CD4-positive, alpha-beta T cell treated with Interleukin-1 beta for 1 hour (primary cell): ENCODE results near the gene WWC2.
"Not testable (repeated sequence)": the region's sequence is repeated elsewhere in the genome, so short reads cannot be mapped to it uniquely, and the experiment has no call there.

Experiments used
- DNase-seq, 2 donors: peaks; one replicate each; pipeline ENCODE4 v3.0.0-alpha.2; 2020 to 2022

The WWC2 gene

DNA sequence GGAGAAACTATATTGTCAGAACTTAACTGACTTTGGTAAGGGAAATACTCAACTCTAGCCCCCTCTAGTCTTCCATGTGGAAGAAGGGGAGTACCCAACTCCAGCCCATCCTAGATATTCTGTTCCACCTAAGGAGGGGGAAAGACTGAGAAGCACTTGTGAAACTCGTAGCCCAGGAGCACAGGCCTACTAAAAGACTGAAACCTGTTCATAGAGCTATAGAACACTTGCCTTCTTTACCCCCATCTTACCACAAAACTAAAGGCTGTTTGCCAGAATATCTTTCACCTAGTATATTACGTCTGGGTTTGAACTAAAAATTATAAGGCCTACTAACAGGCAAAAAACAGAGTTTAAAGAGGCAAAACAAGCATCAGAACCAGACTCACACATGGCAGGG is 205.5 kb downstream of the WWC2 start:
- DNase-seq, result no peak

DNA sequence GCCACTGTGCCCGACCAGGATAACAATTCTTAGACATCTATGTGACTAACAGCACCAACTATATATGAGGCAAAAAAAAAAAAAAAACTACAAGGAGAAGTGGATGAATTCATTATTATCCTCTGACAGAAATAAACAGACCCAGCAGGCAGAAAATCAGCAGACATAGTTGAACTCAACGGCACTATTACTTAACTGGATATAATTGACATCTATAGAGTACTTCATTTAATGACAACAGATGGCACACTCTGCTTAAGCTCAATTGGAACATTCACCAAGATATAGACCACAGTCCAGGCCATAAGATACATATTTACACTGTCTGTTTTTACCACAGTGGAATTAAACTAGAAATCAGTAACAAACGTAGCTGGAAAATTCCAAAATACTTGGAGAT is 207.8 kb downstream of the WWC2 start:
- DNase-seq, result no peak

DNA sequence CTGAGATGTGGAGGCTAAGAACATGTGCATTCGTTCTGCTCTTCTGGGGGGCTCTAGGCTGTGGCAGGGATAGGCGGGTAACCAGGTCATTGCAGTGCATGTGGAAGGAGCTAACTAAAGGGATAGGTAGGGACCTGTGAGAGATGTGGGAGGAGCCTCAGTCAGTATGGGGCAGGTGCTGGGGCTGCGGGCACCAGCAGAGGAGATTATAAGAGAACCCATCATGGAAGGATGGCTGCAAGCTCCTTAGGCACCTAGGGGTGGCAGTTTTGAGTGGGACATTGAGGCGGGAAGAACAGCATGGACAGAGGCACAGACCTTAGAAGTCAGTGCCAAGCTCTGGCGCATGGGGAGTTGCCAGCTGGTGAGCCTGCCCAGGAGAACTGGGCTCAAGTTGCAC is 213.8 kb downstream of the WWC2 start:
- DNase-seq, result no peak

DNA sequence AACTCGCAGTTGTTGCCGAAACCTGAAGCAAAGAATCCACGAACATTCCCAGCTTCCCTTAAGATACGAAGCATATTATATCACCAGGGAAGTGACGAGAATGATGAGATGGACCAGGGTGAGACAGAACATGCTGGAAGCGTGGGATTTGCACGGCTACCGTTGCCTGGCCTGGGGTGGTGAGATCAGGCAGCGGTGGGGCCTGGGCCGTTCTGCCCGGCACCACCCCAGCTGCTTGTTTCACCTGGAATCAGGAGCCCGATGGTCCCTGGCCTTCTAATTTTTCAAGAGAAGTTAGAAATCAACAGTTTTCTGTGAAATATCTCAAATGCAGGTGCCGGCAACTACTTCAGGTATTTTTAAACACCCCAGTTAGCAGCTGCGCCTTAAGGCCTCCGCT is 215.3 kb downstream of the WWC2 start:
- no peak for DNase-seq

DNA sequence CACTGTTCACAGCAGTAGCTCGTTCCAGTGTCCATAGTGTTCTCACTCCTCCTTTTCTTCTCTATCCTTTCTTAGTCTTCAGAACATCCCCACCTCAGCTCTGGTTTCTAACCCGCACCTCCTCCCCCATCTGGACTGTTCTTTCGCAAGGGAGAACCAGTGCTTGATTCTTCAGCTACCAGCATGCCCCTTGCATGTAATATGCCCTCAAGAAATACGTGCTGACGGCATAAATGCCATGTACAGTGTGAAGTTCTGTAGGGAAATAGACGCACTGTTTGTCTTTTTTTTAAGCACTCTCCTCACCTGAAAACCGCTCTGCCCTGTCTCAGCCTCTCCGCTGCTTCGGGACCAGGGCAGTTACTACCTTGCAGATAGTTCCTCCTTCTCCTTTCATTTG is 215.7 kb downstream of the WWC2 start:
- no peak for DNase-seq

DNA sequence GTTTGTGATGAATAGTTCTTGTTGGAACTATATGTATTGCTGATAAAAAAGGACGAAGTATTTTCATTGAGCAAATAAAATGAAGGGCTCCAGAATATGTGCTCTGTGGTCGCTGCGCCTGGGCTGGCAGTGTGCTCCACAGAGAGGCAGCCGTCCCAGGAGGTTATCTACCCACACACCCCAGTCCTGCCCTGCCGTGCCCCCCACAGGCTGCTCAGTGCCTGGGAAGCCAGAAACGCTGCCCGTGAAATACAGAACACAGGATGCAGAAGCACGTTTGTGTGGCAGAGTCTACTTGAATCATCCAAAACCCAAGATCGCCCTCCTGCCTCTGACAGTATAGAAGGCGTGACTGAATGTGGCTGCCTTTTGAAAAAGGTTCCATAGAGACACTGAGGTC is 219.6 kb downstream of the WWC2 start:
- no peak for DNase-seq

DNA sequence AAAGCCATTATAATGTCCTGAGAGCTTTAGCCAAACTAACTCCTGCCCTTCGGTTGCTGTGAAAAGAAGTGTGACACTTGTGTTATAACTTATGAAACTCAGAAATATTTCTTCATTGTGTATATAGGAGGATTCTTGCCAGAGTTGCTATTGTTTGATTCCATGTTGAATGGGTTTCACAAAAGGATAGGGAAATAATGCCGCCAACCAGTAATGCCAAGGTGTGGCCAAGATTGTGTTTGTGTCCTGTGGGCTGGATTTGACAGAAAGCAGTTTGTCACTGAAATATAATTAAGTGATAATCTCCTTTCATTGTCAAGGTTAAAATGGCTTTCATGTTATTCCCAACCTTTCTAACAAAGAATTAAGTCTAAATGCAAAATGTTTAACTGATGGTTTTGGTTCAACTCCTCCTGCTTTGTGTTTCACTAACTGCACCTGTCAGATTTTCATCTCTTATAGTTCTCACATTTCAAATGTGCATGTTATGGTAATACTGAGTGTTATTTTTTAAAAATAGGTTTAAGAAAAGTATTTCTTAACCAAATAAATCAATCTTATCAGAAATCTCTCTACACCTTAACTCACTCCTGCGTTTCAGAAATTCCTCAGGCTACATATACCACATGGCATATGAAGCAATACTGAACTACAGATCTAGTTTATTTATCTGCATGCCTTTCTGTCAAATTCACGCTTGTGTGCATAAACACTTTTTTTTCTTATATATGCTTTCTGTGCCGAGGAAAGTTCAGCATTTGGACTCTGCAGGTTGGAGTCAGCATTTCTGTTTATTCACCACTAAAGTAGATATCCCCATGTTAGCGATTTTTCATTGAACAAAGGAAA is 221.4 kb downstream of the WWC2 start, which contains the start of gene CLDN22:
CLDN22 (minus strand) TSS at position 66 of the 849 bp plus-strand sequence; CDS start at position 8, 58 bp downstream.
- DNase-seq, result no peak

DNA sequence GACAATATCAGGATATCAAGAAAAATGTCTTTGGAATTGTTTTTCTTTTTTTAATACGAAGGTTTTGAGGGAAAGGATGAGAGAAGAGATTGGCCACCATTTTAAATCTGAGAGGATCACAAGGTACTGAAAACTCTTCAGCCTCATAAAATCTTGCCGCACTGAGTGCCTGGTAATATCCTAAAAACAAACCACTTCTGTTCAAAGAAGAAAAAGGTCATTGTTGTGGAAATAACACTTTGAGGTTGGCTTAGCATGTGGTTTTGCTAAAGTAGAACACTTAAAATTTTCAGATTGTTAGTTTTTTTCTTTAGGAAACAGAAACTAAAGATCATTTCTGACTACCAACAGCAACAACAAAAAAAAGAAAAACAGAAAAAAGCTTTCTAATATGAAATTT is 222.0 kb downstream of the WWC2 start:
- peak in 1 of 2 donors; percentile 5 for DNase-seq

DNA sequence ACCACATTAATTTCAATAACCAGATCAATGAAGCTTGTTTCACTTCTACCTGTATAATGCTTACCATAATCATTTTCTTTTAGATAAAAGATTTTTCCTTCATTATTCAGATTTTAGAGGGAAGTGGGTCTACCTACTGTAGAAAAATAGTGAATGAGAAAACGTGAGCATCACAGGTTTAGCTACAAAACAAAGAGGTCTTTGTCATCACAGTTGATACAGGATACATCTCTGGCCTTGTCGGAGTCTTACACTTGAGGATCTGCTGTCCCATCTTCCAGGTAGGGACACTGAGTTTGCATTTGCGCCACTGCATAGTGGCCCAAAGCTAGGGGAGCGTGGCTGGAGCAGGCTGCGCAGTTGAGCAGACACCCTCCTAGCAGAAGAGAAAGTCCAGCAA is 222.5 kb downstream of the WWC2 start:
- no peak for DNase-seq

DNA sequence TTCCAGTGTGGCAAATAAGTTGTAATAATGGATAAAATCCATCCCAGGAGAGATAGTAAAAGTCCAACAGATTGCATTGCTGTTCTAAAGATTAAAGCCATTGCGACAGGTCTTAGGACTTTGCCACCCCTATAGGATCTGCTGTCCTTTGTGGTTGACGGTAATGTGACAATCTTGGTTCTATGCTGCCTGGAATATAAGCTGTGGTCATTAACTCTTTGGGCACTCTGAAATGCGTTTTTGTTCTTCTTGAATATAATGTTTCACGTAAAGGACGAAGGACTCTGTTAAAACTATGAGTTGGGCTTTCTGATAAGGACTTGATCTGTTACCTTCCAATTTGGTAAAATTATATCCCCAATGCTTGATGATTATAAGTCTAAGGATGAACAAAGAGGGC is 223.3 kb downstream of the WWC2 start, which contains the start of gene CLDN24:
CLDN24 (minus strand) TSS at position 101 of the 400 bp plus-strand sequence; CDS start at position 101, 0 bp downstream.
- no peak for DNase-seq

DNA sequence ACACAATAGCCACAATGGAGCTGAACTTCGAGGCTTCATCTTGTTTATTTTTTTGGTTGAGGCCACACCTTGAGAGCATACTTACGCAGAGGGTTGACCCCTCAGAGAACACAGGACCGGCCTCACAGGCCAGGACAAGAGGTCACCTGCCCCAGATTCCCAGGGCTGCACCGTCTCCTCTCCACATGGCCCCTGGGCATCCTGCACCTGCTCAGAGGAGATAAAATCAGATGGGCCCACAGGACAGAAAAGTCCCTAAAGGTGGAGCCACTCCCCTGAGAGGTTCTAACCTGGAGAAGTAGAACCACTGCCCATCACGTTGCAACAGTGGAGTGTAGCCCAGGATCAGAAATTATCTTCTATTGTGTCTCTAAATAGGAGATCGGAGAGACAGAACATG is 224.2 kb downstream of the WWC2 start:
- DNase-seq, result no peak

DNA sequence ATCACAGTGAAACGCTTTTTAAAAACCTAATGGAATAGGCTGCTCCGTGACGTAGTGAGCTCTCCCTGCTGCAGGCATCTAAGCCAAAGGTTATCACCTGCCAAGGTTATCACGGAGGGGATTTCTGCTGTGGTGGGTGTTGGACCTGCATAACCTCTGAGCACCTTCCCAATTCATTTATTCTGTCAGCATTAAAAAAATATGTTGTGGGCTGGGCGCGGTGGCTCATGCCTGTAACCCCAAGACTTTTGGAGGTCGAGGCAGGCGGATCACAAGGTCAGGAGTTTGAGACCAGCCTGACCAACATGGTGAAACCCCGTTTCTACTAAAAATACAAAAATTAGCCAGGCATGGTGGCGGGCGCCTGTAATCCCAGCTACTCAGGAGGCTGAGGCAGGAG is 225.0 kb downstream of the WWC2 start:
- not testable (repeated sequence) for DNase-seq

DNA sequence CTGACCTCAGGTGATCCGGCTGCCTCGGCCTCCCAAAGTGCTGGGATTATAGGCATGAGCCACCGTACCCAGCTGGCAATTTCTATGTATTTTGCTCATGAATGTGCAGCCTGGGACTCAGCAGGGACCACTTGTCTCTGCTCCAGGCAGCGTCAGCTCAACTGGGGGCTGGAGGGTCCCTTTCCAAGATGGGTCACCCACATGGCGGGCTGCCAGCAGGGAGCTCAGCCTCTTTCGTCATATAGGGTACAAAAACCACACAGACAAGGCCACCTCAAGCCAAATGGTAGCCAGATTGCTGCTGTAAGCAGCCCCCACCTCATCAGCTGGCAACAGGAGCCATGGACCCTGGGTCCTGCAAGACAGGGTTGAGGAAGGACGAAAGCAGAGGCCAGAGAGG is 225.6 kb downstream of the WWC2 start:
- DNase-seq, result no peak

DNA sequence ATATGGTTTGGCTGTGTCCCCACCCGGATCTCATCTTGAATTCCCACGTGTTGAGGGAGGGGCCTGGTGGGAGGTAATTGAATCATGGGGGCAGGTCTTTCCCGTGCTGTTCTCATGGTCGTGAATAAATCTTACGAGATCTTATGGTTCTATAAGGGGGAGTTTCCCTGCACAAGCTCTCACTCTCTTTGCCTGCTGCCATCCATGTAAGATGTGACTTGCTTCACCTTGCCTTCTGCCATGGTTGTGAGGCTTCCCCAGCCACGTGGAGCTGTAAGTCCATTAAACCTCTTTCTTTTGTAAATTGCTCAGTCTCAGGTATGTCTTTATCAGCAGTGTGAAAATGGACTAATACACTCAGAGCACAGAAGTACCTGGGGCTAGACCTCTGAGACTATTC is 227.3 kb downstream of the WWC2 start:
- DNase-seq, result not testable (repeated sequence)

DNA sequence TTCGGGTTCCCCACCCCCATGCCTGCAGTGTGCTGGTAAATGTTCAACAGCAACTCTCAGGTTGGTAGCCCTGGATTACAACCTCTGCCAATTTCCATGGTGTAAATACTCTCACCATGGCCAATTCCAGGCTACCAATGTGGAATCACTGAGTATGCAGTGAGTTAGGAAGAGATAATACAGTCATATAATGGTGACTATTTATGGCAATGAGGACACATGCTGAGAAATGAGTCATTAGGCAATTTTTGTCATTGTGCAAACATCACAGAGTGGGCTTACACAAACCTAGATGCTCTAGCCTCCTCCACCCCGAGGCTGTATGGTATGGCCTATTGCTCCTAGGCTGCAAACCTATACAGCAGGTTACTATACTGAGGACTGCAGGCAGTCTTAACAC is 227.8 kb downstream of the WWC2 start:
- no peak for DNase-seq

DNA sequence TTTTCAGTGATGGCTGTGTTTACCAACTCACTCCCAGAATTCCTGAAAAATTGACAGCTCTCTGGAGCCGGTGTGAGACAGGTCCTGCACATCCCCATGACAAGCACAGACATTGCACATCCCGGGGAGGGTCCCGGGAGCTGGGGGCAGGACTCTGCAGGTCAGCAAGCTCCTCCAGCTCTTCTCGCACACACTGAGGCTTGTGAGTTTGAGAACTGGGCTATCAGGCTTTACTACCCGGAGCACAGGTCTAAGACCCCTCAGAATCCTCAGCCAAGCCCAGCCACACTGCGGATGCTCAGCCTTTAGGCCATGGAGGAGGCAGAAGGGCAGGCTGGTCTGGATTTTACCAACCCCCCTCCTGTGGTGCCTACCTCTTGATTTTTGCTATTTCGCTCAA is 228.8 kb downstream of the WWC2 start:
- DNase-seq, result no peak

DNA sequence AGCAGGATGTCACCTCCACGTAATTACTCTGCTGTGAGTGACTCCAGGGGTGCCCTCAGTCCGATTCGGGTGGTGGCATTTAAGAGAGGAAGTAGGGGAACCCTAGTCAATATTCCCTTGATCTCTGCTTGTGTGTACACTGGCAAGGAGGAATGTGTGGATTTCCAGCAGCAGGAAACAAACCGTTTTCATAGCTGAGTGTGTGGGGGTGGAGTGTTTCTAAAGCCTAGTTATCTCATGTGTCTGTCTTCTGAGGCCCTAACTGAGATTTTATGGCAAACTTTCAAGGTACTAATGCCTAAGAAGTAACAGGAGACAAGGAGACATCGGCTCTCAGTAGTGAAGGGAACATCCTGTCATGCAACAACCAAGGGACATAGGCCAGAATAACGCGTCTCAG is 229.8 kb downstream of the WWC2 start:
- DNase-seq, result no peak

DNA sequence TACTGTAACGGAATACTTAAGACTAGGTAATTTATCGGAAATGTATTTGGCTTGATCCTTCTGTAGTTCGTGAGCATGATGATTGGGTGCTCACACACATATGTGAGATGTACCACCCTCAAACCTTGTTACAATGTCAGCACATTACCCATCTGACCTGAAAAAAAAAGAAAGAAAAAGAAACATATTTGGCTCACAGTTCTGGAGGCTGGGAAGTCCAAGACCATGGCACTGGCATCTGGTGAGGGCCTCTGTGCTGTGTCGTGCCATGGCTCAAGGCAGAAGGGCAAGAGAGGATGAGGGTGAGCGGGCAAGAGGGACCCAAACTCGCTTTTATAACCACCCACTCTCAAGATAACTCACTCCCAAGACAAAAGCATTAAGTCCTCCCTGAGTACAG is 230.2 kb downstream of the WWC2 start:
- DNase-seq, result no peak

DNA sequence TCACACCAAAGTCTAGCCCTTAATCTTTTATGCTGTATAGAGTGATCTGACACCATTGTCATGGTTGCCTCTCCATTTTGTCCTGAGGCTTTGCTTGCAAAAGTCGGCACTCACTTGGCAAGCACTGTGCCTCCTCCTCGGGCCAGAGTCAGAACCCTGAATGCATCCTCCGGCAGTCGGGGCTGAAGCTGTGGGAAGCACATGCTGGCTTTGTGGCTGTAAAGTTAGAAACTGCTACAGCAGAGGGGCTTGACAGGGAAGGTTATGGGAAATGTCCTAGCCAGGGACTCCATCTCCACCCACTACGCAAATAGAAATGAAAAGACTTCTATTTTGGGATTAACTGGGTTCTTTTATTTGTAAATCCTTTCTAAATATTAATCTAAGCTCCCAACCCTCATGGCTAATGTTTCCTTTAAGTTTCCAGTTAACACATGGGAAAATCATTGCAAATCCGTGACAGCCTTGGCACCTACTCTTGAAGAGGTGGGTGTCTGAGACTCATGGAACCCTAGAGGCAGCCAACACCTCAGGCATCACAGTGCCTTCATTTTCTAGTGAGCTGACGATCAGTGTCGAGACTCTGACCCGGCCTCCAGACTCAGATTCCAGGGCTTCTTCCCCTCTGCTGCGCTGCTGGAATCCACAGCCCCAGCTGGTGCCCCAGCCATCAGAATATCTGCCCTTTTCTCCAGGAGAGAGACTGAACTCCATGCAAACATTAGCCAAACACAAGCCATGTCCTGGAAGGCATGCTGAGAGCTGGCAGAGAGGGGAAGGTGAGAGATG is 231.1 kb downstream of the WWC2 start:
- DNase-seq, result no peak

DNA sequence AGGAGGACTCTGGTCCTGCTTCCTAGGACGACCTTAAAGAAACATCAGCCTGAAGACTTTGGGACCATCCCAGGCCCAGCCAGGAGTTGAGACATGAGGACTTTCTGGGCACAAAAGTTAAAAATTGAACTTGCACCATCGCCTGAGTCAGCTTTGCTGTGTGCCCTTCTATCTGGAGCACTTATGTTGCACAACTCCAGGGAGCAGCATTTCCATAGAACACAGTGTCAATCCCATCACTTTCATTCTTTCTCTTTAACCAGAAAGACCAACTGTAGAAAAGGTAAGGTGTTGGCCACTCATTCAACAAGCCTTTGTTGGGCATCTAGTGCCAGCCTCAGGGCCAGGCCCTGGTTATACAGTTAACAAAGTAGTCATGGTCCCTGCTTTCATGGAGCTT is 231.8 kb downstream of the WWC2 start:
- DNase-seq, result no peak

DNA sequence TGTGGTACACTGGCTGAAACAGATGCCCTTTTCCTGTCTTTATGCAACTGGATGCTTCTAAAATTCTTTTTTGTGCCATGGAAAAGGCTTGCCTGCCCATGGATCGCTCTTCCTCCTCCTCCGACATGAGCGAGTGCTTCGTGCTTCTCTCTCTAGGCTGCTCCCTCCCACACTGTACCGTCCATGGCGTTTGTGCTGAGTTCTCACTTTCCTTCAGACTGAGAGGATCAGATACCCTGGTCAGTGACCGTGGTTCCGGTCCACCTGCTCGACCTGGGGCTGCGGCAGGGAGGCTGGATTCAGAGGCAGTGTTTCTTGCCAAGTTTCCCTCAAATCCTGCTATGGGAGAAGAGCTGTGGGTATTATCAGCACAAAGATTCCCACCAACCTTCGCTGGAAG is 233.4 kb downstream of the WWC2 start:
- DNase-seq, result no peak

DNA sequence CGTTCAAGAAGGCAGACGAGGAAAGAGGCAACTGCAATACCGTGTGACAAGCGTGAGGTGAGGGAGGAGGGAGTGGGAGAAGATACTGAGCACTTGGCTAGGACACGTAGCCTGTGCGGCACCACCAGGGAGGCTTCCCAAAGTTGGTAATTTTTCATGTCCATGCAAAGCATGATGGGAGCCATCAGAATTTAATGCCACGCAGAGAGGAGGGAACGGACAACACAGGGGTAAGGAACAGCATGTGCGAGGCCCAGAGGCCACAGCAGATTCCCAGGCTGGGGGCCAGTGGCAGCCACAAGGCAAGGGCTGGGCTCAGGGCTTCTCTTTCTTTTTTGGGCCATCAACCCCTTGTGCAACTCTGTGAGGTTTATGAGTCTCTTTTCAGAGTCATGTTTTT is 234.1 kb downstream of the WWC2 start:
- DNase-seq, result no peak

DNA sequence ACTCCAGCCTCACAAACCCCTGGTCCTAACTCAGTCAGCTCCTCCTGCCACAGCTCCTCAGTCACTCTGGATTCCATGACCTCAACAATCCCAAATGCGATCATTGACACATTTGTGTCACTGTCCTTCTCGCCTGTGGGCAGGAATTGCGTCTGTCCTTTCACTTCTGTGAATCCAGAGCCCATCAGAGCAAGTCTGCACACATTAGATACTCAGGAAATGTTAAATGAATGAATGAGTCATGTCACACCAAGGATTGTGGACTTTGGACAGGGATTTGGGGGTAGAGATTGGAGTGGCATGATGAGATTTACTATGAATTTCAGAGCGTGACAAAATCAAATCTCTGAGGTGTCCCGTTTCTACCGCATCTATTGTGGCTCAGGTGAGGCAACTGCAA is 234.9 kb downstream of the WWC2 start:
- no peak for DNase-seq

DNA sequence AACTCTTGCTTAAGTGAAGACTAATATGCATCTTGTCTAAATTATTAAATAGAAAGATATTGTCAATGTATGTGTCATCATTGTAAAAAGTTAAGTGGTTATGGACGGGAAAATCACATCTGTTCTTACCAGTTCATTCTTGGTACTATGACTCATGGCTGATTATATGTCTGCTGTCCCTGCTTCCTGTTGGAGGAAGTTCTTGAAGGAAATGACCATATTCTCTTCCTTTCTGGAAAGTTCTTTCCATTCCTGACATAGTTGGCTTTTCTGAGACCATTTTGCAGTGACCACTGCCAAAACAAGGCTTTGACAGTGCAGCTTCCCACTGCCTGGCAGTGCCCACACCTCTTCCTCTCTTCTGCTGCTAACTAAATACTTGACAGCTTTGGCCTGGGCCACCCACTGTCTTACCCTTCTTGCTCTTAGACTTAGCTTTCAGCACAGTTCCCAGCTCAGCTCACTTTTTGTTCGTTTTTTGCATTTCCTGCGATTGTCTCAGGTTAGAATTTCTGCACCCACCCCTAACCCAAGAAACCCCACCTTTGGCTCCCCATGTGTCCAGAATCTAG is 236.4 kb downstream of the WWC2 start:
- no peak for DNase-seq
